ENCODE measurements around the gene DRAM2.

Gene DRAM2

GRCh38 chr1:111139956-111140679, at the start of gene DRAM2, which contains the start of gene CEPT1:
TSS of gene DRAM2 (minus strand) at chr1:111140093. CDS start at chr1:111131554, 8,539 bp downstream.
TSS of gene CEPT1 (plus strand) at chr1:111140223. CDS start at chr1:111147715, 7,492 bp downstream.
- DNase-seq = peak; percentile 80

- DNase-seq = no peak
Observed at GRCh38 chr1:111184663-111185062, 44.8 kb upstream of the DRAM2 start.

GRCh38 chr1:111183308-111184069, 43.6 kb upstream of the DRAM2 start:
- DNase-seq = no peak

- DNase-seq = no peak
Observed at GRCh38 chr1:111182052-111182451, 42.2 kb upstream of the DRAM2 start.

GRCh38 chr1:111179968-111180533, 40.2 kb upstream of the DRAM2 start:
- DNase-seq = no peak

- no peak for DNase-seq
Observed at GRCh38 chr1:111176678-111177077, 36.8 kb upstream of the DRAM2 start.

GRCh38 chr1:111175349-111175748, 35.5 kb upstream of the DRAM2 start:
- no peak for DNase-seq

GRCh38 chr1:111174070-111174469, 34.2 kb upstream of the DRAM2 start:
- DNase-seq = no peak

- no peak for DNase-seq
Observed at GRCh38 chr1:111172463-111172862, 32.6 kb upstream of the DRAM2 start.

- no peak for DNase-seq
Observed at GRCh38 chr1:111164151-111164550, 24.3 kb upstream of the DRAM2 start.

- DNase-seq = no peak
Observed at GRCh38 chr1:111163363-111163762, 23.5 kb upstream of the DRAM2 start.

- DNase-seq = no peak
Observed at GRCh38 chr1:111162488-111162880, 22.6 kb upstream of the DRAM2 start.

- DNase-seq = no peak
Observed at GRCh38 chr1:111161843-111162487, 22.1 kb upstream of the DRAM2 start.

GRCh38 chr1:111157431-111157830, 17.5 kb upstream of the DRAM2 start:
- DNase-seq = no peak

- no peak for DNase-seq
Observed at GRCh38 chr1:111154021-111154999, 14.4 kb upstream of the DRAM2 start.

- DNase-seq = no peak
Observed at GRCh38 chr1:111151838-111152237, 11.9 kb upstream of the DRAM2 start.

GRCh38 chr1:111148376-111148881, 8.5 kb upstream of the DRAM2 start:
- DNase-seq = no peak

- no peak for DNase-seq
Observed at GRCh38 chr1:111147948-111148347, 8.1 kb upstream of the DRAM2 start.

- DNase-seq = no peak
Observed at GRCh38 chr1:111145963-111146768, 6.3 kb upstream of the DRAM2 start.

- no peak for DNase-seq
Observed at GRCh38 chr1:111145542-111145941, 5.6 kb upstream of the DRAM2 start.

GRCh38 chr1:111142356-111142975, 2.6 kb upstream of the DRAM2 start:
- no peak for DNase-seq
